ENCODE results near the gene STXBP4. TPM values are rescaled to one million over a fixed set of nuclear protein-coding genes. Genes with fewer than 3 reads are reported as not detected.
"Not testable (repeated sequence)": the region's sequence is repeated elsewhere in the genome, so short reads cannot be mapped to it uniquely, and the experiment has no call there.

STXBP4 gene
- total RNA-seq, 2 donors from 2014 or later, result 12.7 to 31.4 TPM

GRCh38 chr17:55072898-55073297 is 104.3 kb downstream of the STXBP4 start:
- Histone ChIP-seq H3K27ac (no peak overlapping the region), H3K4me3 (no peak overlapping the region), H3K36me3 (no peaks in the 10 kb centered on the region), H3K4me1 (ENCODE audit: control insufficient read depth in 1 of 2, low read depth in 2 of 2) (no peaks in the 10 kb centered on the region), H3K9me3 (no peaks in the 10 kb centered on the region), H3K27me3 (replicated peaks; ENCODE audit: insufficient read depth) (no peaks in the 10 kb centered on the region)
- ATAC-seq (ENCODE audit: insufficient number of reproducible peaks, low FRiP score, low read depth), result no peak
- no peak for TF ChIP-seq CTCF (IDR thresholded peaks at IDR 0.05)
- no peak for DNase-seq (ENCODE audit: low spot score)

GRCh38 chr17:55073467-55073866 is 104.9 kb downstream of the STXBP4 start:
- not testable (repeated sequence) for H3K36me3 ChIP-seq; H3K4me1 ChIP-seq (ENCODE audit: control insufficient read depth in 1 of 2, low read depth in 2 of 2); ATAC-seq (ENCODE audit: insufficient number of reproducible peaks, low FRiP score, low read depth); H3K27ac ChIP-seq; H3K4me3 ChIP-seq; DNase-seq (ENCODE audit: low spot score); H3K27me3 ChIP-seq (replicated peaks; ENCODE audit: insufficient read depth); H3K9me3 ChIP-seq

GRCh38 chr17:55081559-55081958 is 113.0 kb downstream of the STXBP4 start:
- ATAC-seq (ENCODE audit: insufficient number of reproducible peaks, low FRiP score, low read depth) (no peak), DNase-seq (ENCODE audit: low spot score) (no peak)
- Histone ChIP-seq H3K4me1 (ENCODE audit: control insufficient read depth in 1 of 2, low read depth in 2 of 2) (peaks cover 0 to 2% of the 10 kb centered on the region in 2 donors), H3K9me3 (no peaks in the 10 kb centered on the region), H3K27me3 (replicated peaks; ENCODE audit: insufficient read depth) (no peaks in the 10 kb centered on the region), H3K27ac (no peak overlapping the region), H3K4me3 (no peak overlapping the region), H3K36me3 (peaks cover 9% of the 10 kb centered on the region)
- no peak for TF ChIP-seq CTCF (IDR thresholded peaks at IDR 0.05)

- Histone ChIP-seq H3K27me3 (replicated peaks; ENCODE audit: insufficient read depth) (no peaks in the 10 kb centered on the region), H3K4me3 (no peak overlapping the region), H3K9me3 (no peaks in the 10 kb centered on the region), H3K4me1 (ENCODE audit: control insufficient read depth in 1 of 2, low read depth in 2 of 2) (peaks cover 0 to 2% of the 10 kb centered on the region in 2 donors), H3K27ac (no peak overlapping the region), H3K36me3 (peaks cover 2% of the 10 kb centered on the region)
- ATAC-seq (ENCODE audit: insufficient number of reproducible peaks, low FRiP score, low read depth) (peak; percentile 69), DNase-seq (ENCODE audit: low spot score) (no peak)
- TF ChIP-seq CTCF (IDR thresholded peaks at IDR 0.05), result no peak
Observed at GRCh38 chr17:55086635-55087058, 118.1 kb downstream of the STXBP4 start.

- TF ChIP-seq CTCF (IDR thresholded peaks at IDR 0.05), result no peak
- Histone ChIP-seq H3K9me3 (no peaks in the 10 kb centered on the region), H3K27me3 (replicated peaks; ENCODE audit: insufficient read depth) (no peaks in the 10 kb centered on the region), H3K27ac (no peak overlapping the region), H3K4me3 (no peak overlapping the region), H3K36me3 (no peaks in the 10 kb centered on the region), H3K4me1 (ENCODE audit: control insufficient read depth in 1 of 2, low read depth in 2 of 2) (peaks cover 0 to 2% of the 10 kb centered on the region in 2 donors)
- ATAC-seq (ENCODE audit: insufficient number of reproducible peaks, low FRiP score, low read depth) (no peak), DNase-seq (ENCODE audit: low spot score) (no peak)
Observed at GRCh38 chr17:55089256-55089655, 120.7 kb downstream of the STXBP4 start.

- Histone ChIP-seq H3K27me3 (replicated peaks; ENCODE audit: insufficient read depth) (no peaks in the 10 kb centered on the region), H3K4me1 (ENCODE audit: control insufficient read depth in 1 of 2, low read depth in 2 of 2) (peaks cover 0 to 2% of the 10 kb centered on the region in 2 donors), H3K27ac (no peak overlapping the region), H3K4me3 (no peak overlapping the region), H3K36me3 (no peaks in the 10 kb centered on the region), H3K9me3 (no peaks in the 10 kb centered on the region)
- no peak for TF ChIP-seq CTCF (IDR thresholded peaks at IDR 0.05)
- DNase-seq (ENCODE audit: low spot score), result no peak
- ATAC-seq (ENCODE audit: insufficient number of reproducible peaks, low FRiP score, low read depth), result no peak
Observed at GRCh38 chr17:55090079-55090492, 121.5 kb downstream of the STXBP4 start.
